ENCODE measurements around the gene ST8SIA6. TPM values are rescaled to one million over a fixed set of nuclear protein-coding genes. Genes with fewer than 3 reads are reported as not detected.

ST8SIA6 gene
- total and polyA plus RNA-seq, 9 of the 15 experiments (the other 6 are each of a cell fraction or from before 2014, with no cell fraction given): 0.69 to 6.7 (median 5.0) TPM

DNA sequence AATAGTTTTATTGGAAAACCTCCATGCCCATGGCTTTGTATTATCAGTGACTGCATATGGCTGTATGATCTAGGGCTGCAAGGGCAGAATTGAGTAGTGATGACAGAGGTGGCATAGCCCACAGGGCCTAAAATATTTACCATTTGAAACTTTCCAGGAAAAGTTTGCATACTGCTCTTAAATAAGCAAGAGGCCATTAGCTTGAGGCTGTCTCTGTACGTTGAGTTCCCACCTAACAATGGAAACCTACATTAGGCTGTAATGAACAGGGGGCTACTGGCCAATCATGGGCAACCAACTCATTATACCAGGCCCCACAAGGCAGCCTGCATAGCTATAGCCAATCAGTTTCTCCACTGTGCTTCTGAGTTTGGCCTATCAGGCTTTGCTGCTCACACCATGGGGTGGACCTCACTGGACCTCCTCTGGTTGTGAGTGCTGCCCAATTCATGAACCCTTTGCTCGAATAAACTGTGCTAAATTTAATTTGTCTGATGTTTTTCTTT lies 673 bp upstream of the ST8SIA6 start (continued):
- TF ChIP-seq BACH1 (tag; IDR thresholded peaks at IDR 0.05) (peak; percentile 51; the same call in 1 of the 2 replicates), ADNP (tag; IDR thresholded peaks at IDR 0.05) (no peak), KLF10 (CRISPR knock-in tag; IDR thresholded peaks at IDR 0.05) (no peak), ZNF24 (IDR thresholded peaks at IDR 0.05) (no peak), FOXJ2 (tag; IDR thresholded peaks at IDR 0.05) (no peak), TAL1 (IDR thresholded peaks at IDR 0.05) (no peak), SP2 (IDR thresholded peaks at IDR 0.05; ENCODE audit: extremely low read depth, low read depth, low read length, poor library complexity, severe bottlenecking) (no peak), SOX6 (IDR thresholded peaks at IDR 0.05) (no peak), HDGF (IDR thresholded peaks at IDR 0.05) (0 out of 2 replicates have a peak, but pooled peaks have one; percentile 11), CEBPG (CRISPR knock-in tag; IDR thresholded peaks at IDR 0.05) (no peak), CEBPG (tag; conservative IDR thresholded peaks at IDR 0.05 in 1 of 2, IDR thresholded peaks at IDR 0.05 in 1 of 2) (no peak), ZNF140 (CRISPR knock-in tag; IDR thresholded peaks at IDR 0.05) (no peak), ZNF3 (CRISPR knock-in tag; IDR thresholded peaks at IDR 0.05) (no peak)
- TF ChIP-seq, protein P1, sequence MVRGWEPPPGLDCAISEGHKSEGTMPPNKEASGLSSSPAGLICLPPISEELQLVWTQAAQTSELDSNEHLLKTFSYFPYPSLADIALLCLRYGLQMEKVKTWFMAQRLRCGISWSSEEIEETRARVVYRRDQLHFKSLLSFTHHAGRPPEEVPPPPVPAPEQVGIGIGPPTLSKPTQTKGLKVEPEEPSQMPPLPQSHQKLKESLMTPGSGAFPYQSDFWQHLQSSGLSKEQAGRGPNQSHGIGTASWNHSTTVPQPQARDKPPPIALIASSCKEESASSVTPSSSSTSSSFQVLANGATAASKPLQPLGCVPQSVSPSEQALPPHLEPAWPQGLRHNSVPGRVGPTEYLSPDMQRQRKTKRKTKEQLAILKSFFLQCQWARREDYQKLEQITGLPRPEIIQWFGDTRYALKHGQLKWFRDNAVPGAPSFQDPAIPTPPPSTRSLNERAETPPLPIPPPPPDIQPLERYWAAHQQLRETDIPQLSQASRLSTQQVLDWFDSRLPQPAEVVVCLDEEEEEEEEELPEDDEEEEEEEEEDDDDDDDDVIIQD (CRISPR knock-in tag; IDR thresholded peaks at IDR 0.05): no peak
- TF ChIP-seq, protein P2, sequence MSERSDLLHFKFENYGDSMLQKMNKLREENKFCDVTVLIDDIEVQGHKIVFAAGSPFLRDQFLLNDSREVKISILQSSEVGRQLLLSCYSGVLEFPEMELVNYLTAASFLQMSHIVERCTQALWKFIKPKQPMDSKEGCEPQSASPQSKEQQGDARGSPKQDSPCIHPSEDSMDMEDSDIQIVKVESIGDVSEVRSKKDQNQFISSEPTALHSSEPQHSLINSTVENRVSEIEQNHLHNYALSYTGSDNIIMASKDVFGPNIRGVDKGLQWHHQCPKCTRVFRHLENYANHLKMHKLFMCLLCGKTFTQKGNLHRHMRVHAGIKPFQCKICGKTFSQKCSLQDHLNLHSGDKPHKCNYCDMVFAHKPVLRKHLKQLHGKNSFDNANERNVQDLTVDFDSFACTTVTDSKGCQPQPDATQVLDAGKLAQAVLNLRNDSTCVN (CRISPR knock-in tag; IDR thresholded peaks at IDR 0.05): no peak
- TF ChIP-seq, protein P3, sequence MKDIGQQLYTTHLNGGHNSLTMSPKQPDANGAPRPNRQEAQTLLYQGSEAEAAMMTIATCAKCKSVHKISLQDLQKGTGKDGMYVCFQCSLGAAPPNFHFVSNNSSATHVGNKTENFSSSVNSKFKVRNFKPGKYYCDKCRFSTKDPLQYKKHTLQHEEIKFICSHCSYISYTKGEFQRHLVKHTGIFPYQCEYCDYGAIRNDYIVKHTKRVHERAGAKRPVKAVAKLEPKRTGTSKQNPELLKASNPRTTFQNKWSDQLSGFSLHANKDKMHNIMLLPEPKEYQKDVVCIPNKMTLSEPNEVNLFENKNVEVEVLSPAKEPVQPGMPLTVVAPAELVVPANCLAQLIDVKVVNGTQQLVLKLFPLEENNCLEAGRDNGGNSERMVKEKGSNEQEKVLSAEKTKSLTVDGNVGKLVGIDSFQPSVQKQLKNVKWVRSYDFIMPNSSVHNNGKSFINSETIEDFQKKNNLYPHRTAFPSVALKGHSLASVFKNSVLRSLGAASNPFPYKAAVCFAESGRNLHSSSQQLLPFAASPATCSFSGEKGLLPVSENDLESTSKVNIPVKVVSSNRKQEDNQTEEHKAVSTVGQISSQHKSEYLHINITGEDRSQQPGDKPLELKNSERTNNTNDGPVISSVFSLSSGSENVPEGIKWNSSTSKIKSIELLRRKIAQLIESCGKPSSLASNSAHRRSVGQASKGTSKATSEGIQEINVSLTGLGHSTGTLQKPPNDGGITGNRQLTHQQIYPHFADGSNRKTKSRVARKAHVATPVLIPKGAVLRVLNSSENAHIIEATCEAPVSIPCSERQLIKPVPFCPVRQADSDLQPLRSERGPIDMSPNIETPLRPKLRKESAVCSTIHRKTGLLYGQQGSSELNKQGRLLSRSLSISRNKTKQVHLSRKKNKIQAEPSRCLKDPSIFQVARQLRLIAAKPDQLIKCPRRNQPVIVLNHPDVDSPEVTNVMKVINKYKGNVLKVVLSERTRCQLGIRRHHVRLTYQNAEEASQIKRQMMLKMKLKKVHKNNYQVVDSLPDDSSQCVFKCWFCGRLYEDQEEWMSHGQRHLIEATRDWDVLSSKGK (CRISPR knock-in tag; IDR thresholded peaks at IDR 0.05): no peak
- TF ChIP-seq, protein P4, sequence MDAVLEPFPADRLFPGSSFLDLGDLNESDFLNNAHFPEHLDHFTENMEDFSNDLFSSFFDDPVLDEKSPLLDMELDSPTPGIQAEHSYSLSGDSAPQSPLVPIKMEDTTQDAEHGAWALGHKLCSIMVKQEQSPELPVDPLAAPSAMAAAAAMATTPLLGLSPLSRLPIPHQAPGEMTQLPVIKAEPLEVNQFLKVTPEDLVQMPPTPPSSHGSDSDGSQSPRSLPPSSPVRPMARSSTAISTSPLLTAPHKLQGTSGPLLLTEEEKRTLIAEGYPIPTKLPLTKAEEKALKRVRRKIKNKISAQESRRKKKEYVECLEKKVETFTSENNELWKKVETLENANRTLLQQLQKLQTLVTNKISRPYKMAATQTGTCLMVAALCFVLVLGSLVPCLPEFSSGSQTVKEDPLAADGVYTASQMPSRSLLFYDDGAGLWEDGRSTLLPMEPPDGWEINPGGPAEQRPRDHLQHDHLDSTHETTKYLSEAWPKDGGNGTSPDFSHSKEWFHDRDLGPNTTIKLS (IDR thresholded peaks at IDR 0.05; ENCODE audit: borderline replicate concordance, low read depth): no peak
- TF ChIP-seq, protein P5, sequence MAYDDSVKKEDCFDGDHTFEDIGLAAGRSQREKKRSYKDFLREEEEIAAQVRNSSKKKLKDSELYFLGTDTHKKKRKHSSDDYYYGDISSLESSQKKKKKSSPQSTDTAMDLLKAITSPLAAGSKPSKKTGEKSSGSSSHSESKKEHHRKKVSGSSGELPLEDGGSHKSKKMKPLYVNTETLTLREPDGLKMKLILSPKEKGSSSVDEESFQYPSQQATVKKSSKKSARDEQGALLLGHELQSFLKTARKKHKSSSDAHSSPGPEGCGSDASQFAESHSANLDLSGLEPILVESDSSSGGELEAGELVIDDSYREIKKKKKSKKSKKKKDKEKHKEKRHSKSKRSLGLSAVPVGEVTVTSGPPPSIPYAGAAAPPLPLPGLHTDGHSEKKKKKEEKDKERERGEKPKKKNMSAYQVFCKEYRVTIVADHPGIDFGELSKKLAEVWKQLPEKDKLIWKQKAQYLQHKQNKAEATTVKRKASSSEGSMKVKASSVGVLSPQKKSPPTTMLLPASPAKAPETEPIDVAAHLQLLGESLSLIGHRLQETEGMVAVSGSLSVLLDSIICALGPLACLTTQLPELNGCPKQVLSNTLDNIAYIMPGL (CRISPR knock-in tag; IDR thresholded peaks at IDR 0.05): no peak

All from K562 (cell line).